ENCODE results near the gene MAST1.
A peak's percentile ranks its signal among the peaks of the same experiment; 100 is the strongest.

Gene MAST1

GRCh38 chr19:12880551-12881171, 42.3 kb downstream of the MAST1 start (continued):
- TF ChIP-seq PRDM2 (tag by site-specific recombination; IDR thresholded peaks at IDR 0.05; ENCODE audit: borderline replicate concordance), result no peak

GRCh38 chr19:12881172-12881808, 43.0 kb downstream of the MAST1 start, which contains the start of gene DNASE2:
DNASE2 (minus strand) TSS chr19:12881449; CDS start chr19:12881375, 74 bp downstream.
- Histone ChIP-seq H3K36me3 (ENCODE audit: control insufficient read depth in 2 of 2, insufficient read depth in 1 of 2, low read length in 2 of 2) (peaks cover 0 to 8% of the 10 kb centered on the region in 2 experiments; a peak in 2 of 3 replicates), H3K27ac (ENCODE audit: extremely low read depth, low read depth, low read length) (peak within 1 kb of the TSS; percentile 66; the same call in 1 of the 2 replicates), H3K4me3 (ENCODE audit: low read depth, low read length) (peak within 1 kb of the TSS; percentile 84), H3K9me3 (ENCODE audit: control insufficient read depth, insufficient read depth, low read depth, low read length) (no peaks in the 10 kb centered on the region), H3K4me1 (ENCODE audit: control insufficient read depth, insufficient read depth, low read length) (no peaks in the 10 kb centered on the region)
- POLR2A ChIA-PET, result interaction anchor here (0.8 to 4.2 kb wide), 14 partner anchors 9 to 204 kb away, joined by 3 to 42 read pairs (median 4); partner anchors contain the start of genes CALR, FARSA, GCDH and JUNB
- CTCF ChIA-PET, result interaction anchor here (0.6 to 4.0 kb wide), 8 partner anchors 9 to 223 kb away, joined by 3 to 29 read pairs (median 4); partner anchors contain the start of gene GCDH
- TF ChIP-seq ZNF629 (tag by site-specific recombination; IDR thresholded peaks at IDR 0.05) (peak; percentile 75), ZNF600 (tag by site-specific recombination; IDR thresholded peaks at IDR 0.05) (peak; percentile 8), ZBTB44 (tag by site-specific recombination; IDR thresholded peaks at IDR 0.05) (0 out of 2 replicates have a peak, but pooled peaks have one; percentile 0), ZNF555 (tag by site-specific recombination; conservative IDR thresholded peaks at IDR 0.05) (no peak), ZNF354C (tag by site-specific recombination; IDR thresholded peaks at IDR 0.05; ENCODE audit: borderline replicate concordance, low read depth) (no peak), PRDM2 (tag by site-specific recombination; IDR thresholded peaks at IDR 0.05; ENCODE audit: borderline replicate concordance) (no peak), ZFP3 (tag by site-specific recombination; IDR thresholded peaks at IDR 0.05; ENCODE audit: low read depth) (no peak), EGR2 (tag by site-specific recombination; IDR thresholded peaks at IDR 0.05; ENCODE audit: low read depth) (peak; percentile 52), ZNF341 (tag by site-specific recombination; IDR thresholded peaks at IDR 0.05; ENCODE audit: low read depth) (peak; percentile 72), ZNF423 (tag by site-specific recombination; IDR thresholded peaks at IDR 0.05) (peak; percentile 80), KLF16 (tag by site-specific recombination; IDR thresholded peaks at IDR 0.05) (peak; percentile 67), ZBTB6 (tag by site-specific recombination; IDR thresholded peaks at IDR 0.05) (peak; percentile 98), IKZF3 (tag by site-specific recombination; IDR thresholded peaks at IDR 0.05) (peak; percentile 91), ZNF140 (tag by site-specific recombination; IDR thresholded peaks at IDR 0.05) (no peak), BCL11B (tag by site-specific recombination; IDR thresholded peaks at IDR 0.05; ENCODE audit: low read depth) (peak; percentile 77), SP2 (tag by site-specific recombination; IDR thresholded peaks at IDR 0.05) (peak; percentile 48), ZNF843 (tag by site-specific recombination; IDR thresholded peaks at IDR 0.05) (peak; percentile 20; the same call in 1 of the 2 replicates), ZNF138 (tag by site-specific recombination; IDR thresholded peaks at IDR 0.05; ENCODE audit: borderline replicate concordance) (no peak), ZNF2 (tag by site-specific recombination; IDR thresholded peaks at IDR 0.05) (peak; percentile 60; the same call in 1 of the 2 replicates), ZIC2 (tag by site-specific recombination; IDR thresholded peaks at IDR 0.05) (peak; percentile 100)
